CMK (cell line): ENCODE data around the gene OR51D1.

Experiments used
- DNase-seq: peaks from one replicate; pipeline ENCODE4 v3.0.0-alpha.2; 2010; ENCODE audit warnings: low read depth

Gene OR51D1

DNA sequence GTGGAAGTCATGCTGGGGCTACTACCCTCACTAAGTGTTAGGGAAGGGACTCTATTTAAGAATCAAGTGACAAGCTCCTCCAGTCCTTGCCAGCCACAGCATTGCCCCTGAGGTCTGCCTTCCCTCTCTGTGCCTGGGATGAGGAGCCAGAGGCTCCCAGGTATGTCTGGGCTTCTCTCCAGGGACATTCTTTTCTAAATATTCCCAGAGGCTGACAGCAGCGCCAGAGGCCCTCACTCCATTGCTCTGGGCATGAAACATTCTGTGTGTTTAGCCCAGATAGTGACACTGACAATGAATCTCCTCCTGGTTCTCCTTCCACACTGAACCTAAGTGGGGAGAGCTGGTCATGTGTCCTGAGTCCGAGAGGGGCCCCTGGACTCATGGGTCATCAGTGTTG lies 8.7 kb downstream of the OR51D1 start:
- no peak for DNase-seq

DNA sequence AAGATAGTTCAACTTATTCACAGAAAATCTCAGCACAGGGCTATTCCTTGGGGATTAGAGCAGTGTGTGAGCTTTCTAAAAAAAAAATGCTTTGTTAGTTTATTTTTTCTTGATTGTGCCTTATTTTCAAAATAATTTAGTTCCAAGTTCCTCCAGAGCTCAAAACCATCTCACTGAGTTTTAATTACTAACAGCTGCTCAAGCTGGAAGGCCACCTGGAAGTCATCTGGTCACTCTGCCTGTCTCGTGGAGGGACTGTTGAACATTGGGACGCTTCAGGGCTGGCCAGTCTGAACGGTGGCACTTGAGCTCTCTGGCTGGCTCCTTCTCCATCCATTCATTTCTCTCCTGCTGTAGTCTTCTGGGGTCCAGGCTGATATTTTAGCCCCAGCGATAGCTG lies 10.5 kb downstream of the OR51D1 start:
- DNase-seq = no peak

DNA sequence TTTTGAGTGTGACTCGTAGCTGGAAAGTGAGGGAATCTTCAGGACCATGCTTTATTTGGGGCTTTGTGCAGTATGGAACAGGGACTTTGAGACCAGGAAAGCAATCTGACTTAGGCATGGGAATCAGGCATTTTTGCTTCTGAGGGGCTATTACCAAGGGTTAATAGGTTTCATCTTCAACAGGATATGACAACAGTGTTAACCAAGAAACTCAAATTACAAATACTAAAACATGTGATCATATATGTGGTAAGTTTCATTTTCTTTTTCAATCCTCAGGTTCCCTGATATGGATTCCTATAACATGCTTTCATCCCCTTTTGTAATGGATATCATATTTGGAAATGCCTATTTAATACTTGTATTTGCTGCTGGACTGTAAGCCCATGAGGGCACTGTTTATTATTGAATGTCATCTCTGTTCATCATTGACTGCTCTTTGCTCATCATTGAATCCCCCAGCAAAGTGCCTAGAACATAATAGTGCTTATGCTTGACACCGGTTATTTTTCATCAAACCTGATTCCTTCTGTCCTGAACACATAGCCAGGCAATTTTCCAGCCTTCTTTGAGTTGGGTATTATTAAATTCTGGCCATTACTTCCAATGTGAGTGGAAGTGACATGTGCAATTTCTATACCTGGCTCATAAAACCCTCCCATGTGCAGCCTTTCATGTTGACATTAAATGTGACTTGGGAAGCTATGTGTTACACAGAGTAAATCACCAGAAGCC lies 17.5 kb downstream of the OR51D1 start:
- no peak for DNase-seq

DNA sequence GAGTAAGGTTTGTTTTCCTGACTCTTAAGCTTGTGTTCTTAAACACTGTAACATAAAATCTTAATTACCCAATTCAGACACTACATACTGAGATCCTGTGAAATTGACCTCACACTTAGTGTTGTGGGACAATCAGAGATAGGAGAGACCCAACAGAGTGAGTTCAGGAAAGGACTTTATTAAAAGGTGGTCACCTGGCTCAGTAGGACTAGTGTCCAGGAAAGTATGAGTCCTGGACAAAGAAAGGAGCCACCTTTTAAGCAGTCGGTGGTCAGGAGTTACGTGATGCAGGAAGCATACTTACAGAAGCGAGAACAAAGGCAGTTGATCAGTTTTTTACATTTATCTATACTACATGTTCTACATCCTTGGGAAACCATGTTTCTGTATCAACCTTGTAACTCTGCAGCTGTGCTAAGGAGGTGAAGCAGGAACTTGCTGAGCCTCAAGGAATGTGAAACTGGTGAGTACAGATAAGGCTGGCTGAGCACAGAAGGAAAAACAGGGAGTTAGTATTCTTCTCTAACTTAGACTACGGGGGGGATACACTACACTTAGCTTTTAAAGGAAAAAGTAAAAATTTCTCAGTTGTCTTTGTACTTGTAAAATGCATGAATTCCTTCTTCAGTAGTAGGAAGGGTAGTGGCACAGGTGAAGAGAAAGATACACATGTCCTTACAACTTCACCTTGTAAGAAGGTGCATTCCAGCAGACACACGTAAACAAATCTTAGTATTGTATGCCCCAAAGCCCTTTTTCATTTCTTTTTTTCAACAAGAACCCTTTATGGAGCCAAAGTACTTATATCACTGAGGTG lies 21.6 kb downstream of the OR51D1 start:
- no peak for DNase-seq

DNA sequence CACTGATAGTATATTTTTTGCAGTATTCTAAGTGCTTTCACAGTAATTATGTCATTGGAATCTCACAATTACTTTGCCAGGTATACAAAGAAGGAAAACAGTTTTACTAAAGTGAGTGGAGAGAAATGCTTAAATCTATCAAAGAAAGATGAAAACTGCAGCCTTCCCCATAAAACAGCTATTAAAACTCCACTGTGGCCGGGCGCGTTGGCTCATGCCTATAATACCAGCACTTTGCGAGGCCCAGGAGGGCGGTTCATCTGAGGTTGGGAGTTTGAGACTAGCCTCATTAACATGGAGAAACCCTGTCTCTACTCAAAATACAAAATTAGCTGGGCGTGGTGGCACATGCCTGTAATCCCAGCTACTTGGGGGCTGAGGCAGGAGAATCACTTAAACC lies 25.6 kb downstream of the OR51D1 start:
- no peak for DNase-seq

DNA sequence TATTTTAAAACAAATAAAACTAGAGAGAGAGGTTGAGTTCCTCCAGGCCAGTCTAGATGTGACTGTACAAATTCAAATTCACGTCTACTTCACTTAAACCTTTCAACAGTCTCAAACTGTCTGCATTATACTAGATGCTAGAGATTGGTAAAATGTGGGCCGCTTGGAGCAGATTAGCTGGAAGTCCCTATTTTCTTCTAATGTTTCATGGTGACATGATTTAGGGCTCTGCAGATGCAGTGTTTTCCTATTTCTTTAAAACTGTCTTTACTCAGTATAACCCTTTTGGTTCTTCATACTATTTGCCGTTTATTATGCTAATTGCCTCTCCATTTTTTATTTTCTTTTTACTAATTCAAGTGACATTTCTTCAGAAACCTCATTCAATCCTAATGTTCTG lies 26.9 kb downstream of the OR51D1 start:
- DNase-seq = no peak

DNA sequence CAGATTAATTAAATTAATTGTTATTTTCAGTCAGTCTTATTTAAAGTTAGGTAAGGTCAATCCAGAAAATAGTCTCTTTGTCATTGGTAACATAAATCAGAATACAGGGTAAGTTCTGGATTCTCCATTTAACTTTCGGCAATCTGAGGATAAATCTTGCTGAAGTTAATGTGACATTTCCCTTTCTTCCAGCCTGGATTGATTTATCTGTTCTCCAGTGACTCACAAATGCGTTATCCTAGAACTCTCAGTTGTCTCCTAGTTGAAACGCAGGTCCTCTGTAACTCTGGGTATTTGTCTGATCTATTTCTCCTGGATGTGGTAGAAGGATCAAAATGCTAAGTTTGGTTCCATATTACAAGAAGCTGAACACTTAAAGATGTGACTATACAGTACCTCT lies 27.5 kb downstream of the OR51D1 start:
- DNase-seq = no peak

DNA sequence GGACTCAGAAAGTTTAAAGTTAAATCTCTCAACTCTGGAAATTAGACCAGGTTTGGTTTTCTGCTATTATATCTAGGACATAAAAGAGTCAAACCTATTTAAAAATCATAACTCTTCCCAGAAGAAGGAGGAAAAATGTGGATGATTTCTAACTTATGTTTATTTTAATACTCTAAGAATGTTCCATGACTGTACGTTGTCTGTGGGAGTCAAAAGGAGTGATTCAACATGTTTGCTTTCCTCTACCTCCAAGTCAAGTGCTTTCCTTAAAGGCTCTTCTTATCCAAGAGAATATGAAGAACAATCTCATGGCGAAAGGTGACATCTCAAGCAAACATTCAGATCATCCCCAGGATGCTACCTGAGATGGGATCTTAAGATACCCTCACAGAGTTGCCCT lies 28.1 kb downstream of the OR51D1 start:
- DNase-seq = no peak

DNA sequence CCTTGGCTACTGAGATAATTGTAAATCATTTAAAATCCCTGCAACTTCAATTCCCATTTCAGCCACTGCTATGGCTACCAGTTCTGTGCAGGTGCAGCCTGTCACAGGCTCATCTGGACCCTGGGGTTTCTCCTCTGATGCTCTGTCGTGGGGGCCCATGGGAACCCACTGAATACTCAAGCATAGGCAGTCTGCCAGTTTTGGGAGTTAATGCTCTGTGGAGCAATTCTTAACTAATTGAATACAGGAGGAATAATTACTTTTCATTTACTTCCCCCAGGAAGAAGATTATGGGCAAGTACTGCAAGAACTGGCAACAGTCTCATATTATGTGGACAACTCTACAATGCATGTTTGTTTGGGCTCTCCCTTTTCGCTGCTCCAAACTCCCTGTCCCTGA lies 34.5 kb downstream of the OR51D1 start:
- DNase-seq = no peak

DNA sequence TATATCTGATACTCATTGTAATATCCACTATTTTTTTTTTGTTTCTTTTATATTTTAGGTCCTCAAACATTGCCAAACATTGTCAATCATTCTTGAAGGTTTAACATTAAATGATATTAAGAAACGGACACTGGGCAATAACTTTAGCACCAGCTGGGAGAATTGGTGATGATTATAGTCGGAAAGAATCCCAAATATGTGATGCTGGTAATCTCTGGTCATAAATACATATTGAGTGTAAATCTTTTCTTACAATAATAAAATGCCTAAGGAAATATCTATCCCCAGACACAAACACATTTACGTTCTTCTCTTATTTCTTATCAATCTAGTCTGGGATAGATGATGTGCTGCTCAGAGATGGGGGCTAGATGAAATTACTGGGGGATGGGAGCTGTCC lies 35.2 kb downstream of the OR51D1 start:
- no peak for DNase-seq

DNA sequence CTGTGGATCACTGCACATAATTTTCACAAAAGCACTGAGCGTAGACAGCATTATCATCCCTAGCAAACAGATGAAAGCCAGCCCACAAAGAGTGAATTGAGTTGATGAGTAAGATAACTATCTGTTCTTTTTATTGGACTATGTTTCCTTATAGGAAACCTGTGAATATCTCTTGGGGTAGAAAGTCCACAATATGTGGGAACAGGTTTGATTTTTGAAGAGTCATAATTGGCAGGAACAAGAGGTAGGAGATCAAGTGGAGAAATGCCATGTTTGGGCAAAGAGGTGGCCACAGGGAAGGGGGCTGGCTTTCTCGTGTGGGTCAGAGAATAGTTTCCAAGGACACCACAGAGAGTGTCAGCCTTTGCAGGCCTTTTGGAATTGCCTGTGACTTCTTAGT lies 36.5 kb downstream of the OR51D1 start:
- no peak for DNase-seq

DNA sequence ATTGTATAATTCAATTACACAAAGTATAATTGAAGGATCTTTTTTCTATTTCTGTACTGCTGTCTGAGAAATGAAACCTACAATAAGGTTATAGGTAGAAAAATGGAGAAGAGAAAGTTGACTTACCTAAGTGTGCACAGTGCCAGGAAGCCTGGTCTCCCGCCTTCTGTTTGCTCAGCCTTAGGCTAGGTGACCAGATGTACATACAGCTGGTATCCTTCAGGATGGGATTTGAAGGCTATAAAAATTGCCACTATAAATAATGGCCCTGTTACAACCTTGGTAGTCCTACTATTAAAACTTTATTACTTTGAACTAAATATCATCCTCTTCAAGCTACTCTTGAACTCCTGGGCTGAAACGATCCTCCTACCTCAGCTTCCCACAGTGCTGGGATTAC lies 40.7 kb downstream of the OR51D1 start:
- no peak for DNase-seq

DNA sequence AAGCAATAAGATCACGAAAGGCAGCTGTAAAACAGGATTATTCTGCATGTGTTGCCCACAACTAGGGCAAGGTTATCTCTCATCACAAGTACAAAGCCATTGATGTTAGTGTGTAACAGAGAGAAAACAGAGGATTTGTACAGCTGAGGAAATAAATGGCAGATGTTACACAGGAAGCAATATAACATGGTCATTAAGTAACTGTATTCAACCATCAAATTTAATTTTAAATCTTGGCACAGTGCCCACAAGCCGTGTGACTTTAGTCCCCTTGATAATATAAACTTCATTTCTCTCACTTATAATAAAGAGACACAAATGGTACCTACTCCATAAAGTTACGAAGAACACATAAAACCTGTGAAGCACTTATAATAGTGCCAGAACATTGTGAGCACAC lies 43.1 kb downstream of the OR51D1 start:
- DNase-seq = no peak

DNA sequence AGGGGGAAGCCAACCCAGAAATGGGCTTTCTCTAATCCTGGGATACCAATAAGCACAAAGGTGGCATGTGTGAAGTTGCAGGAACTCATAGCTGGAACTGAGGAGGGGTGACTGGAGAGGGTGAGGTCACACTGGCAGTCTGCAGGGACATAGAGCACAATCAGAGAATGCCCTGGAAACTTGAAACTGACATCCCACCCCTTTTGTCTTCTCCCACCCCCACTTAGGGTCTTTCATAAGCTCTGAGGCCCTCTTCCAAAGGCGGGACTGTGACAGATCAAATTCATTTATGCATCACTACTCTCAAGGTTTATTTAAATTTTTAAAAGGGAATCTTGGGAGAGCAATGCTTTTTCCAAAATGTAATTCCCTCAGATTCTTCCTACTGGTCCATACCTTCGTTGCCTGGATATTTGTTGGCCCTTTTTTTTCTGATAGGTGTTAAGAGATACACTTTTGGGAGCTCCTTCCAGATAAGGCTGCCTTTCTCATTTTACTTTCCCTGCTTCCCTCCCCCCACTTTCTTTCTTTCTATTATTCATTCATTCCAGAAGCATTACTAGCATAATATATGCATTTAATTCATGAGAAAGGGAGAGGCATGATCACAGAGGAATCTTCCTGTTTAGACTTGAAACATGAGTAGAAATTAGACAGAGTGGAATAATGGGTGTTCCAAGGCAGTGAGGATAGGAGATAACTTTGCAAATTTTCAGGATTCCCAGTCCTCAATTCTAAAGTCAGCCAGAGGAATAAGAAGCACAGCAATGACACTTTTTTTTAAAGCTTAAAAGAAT lies 45.5 kb downstream of the OR51D1 start:
- DNase-seq = no peak

DNA sequence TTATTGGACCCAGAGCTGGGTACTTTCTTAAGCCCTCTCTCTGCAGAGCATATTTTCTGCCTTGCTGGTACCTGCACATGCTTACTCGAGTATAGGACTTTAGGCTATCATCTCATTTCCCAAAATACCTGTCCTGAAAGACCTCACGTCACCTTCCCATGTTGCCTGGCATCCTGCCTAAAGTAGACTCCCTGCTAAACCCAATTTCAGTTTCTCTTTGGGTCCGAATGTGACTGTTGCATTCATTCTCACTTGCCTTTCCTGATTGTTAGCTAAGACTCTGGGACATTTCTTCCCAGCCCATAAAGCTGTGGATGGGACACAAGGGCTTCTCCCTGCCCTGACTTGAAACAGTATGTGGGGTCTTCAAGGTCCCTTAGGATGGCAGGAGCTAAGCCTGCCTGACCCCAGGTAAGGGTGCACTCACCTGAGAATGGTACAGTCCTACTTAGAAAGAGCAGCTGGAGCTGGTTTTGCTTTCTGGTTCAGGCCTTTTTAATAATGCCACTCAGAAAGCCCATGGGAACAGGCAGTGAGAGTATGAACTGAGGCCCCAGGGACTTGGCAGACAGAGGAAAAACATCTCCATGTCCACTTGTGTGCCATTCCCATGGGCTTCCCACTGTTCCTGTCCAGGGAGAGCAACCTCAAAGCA lies 47.5 kb downstream of the OR51D1 start:
- no peak for DNase-seq
